HG03521 (cell line): Measurements from ENCODE around the gene TRMT44.

Experiments
- ATAC-seq: cut with Tn5 transposase; IDR thresholded peaks from one replicate; pipeline ENCODE4 v1.9.1; 2021; ENCODE audit warnings: mild to moderate bottlenecking, moderate library complexity; ENCODE audit not compliant: unreplicated experiment

The TRMT44 gene

GRCh38 chr4:8434251-8435073 is 6.1 kb upstream of the TRMT44 start:
- no peak for ATAC-seq

GRCh38 chr4:8435656-8436121 is 4.9 kb upstream of the TRMT44 start:
- ATAC-seq, result peak; percentile 43

GRCh38 chr4:8437281-8437680 is 3.3 kb upstream of the TRMT44 start:
- ATAC-seq, result no peak

GRCh38 chr4:8438743-8439142 is 1.8 kb upstream of the TRMT44 start:
- no peak for ATAC-seq

- ATAC-seq, result no peak
Measured at GRCh38 chr4:8439168-8439567, 1.4 kb upstream of the TRMT44 start.

- peak; percentile 9 for ATAC-seq
Measured at GRCh38 chr4:8439914-8440491, 574 bp upstream of the TRMT44 start.

- ATAC-seq, result no peak
Measured at GRCh38 chr4:8441499-8442091, 1.0 kb downstream of the TRMT44 start.

GRCh38 chr4:8442596-8443358 is 2.2 kb downstream of the TRMT44 start:
- no peak for ATAC-seq

- no peak for ATAC-seq
Measured at GRCh38 chr4:8443801-8444200, 3.2 kb downstream of the TRMT44 start.

- ATAC-seq, result no peak
Measured at GRCh38 chr4:8446122-8446521, 5.5 kb downstream of the TRMT44 start.

- no peak for ATAC-seq
Measured at GRCh38 chr4:8451440-8452182, 11.0 kb downstream of the TRMT44 start.

GRCh38 chr4:8453957-8454356 is 13.4 kb downstream of the TRMT44 start:
- no peak for ATAC-seq

- ATAC-seq, result no peak
Measured at GRCh38 chr4:8457646-8458252, 17.2 kb downstream of the TRMT44 start.

GRCh38 chr4:8459867-8460445 is 19.4 kb downstream of the TRMT44 start:
- no peak for ATAC-seq

GRCh38 chr4:8461086-8461485 is 20.5 kb downstream of the TRMT44 start:
- no peak for ATAC-seq

GRCh38 chr4:8461616-8462015 is 21.0 kb downstream of the TRMT44 start:
- no peak for ATAC-seq

GRCh38 chr4:8463811-8464210 is 23.2 kb downstream of the TRMT44 start:
- ATAC-seq, result no peak

- ATAC-seq, result no peak
Measured at GRCh38 chr4:8464381-8464780, 23.8 kb downstream of the TRMT44 start.

GRCh38 chr4:8465615-8466611 is 25.3 kb downstream of the TRMT44 start:
- no peak for ATAC-seq
